Measurements from ENCODE around the gene TFCP2. TPM values are rescaled to one million over a fixed set of nuclear protein-coding genes. Genes with fewer than 3 reads are reported as not detected.

Gene TFCP2
- total and polyA plus RNA-seq, 12 donors = 9.4 to 28.7 (median 17.1) TPM

DNA sequence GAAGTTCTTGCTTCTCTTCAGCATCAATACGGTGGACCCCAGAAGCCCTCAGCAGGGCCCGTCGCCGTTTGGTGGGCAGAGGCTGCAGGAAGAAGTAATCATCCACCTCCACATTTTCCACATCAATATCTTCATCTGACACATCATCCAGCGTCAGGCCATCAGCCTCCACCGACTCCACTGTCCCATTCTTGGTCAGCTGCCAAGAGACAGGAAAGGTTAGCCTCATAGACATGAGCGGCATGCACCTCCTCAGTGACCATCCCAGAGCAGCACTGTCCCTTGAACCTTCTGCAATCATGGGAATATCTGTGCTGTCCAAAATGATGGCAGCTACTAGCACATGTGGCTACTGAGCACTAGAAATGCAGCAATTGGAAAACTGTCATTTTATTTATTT lies 105.2 kb downstream of the TFCP2 start:
- H3K36me3 ChIP-seq (replicated peaks in 1 of 2) = peaks cover 0 to 84% of the 10 kb centered on the region in 2 donors

DNA sequence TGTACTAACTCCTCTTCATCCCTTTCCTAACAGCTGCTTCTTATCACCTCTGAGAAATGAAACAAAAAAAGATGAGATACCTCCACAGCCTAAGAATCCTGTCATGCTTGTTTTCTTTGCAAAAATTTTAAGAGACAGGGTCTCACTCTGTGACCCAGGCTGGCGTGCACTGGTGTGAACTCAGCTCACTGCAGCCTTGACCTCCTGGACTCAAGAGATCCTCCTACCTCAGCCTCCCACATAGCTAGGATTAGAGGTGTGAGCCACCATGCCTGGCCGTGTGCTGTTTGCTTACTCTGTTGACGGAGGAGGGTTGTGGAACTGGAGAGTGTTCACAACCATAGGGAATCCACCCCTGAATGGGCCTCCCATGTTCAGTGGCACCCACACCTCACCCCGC lies 105.7 kb downstream of the TFCP2 start:
- H3K27ac ChIP-seq = no peak overlapping the region
- H3K4me1 ChIP-seq (replicated peaks in 1 of 2) = no peaks in the 10 kb centered on the region
- H3K9me3 ChIP-seq (replicated peaks in 1 of 3) = no peaks in the 10 kb centered on the region
- peaks cover 0 to 86% of the 10 kb centered on the region in 2 donors for H3K36me3 ChIP-seq (replicated peaks in 1 of 2)
- intact Hi-C loops (cut with DNase I) = loop anchor here in 1 of 2 donors (10.0 kb wide), 1 partner anchor 278 kb away; the partner anchor contains the start of gene CELA1
- no peak for DNase-seq
- H3K27me3 ChIP-seq = no peaks in the 10 kb centered on the region
- no peak overlapping the region for H3K4me3 ChIP-seq
- 63 to 95% (median 84%) methylated on average over 2 to 4 of the region's 4 CpGs for WGBS, 4 donors
- TF ChIP-seq, protein P1, sequence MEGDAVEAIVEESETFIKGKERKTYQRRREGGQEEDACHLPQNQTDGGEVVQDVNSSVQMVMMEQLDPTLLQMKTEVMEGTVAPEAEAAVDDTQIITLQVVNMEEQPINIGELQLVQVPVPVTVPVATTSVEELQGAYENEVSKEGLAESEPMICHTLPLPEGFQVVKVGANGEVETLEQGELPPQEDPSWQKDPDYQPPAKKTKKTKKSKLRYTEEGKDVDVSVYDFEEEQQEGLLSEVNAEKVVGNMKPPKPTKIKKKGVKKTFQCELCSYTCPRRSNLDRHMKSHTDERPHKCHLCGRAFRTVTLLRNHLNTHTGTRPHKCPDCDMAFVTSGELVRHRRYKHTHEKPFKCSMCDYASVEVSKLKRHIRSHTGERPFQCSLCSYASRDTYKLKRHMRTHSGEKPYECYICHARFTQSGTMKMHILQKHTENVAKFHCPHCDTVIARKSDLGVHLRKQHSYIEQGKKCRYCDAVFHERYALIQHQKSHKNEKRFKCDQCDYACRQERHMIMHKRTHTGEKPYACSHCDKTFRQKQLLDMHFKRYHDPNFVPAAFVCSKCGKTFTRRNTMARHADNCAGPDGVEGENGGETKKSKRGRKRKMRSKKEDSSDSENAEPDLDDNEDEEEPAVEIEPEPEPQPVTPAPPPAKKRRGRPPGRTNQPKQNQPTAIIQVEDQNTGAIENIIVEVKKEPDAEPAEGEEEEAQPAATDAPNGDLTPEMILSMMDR (IDR thresholded peaks at IDR 0.05) = no peak
- no peak for TF ChIP-seq POLR2A (IDR thresholded peaks at IDR 0.05)

More for the DNA sequence above, 105.2 kb downstream of the TFCP2 start:
- TF ChIP-seq, protein P1 (IDR thresholded peaks at IDR 0.05) = no peak
- TF ChIP-seq POLR2A (IDR thresholded peaks at IDR 0.05) = no peak
- Histone ChIP-seq H3K4me1 (replicated peaks in 1 of 2) (no peaks in the 10 kb centered on the region), H3K27me3 (no peaks in the 10 kb centered on the region), H3K4me3 (no peak overlapping the region), H3K27ac (no peak overlapping the region), H3K9me3 (replicated peaks in 1 of 3) (no peaks in the 10 kb centered on the region)
- no peak for DNase-seq
- WGBS, 4 donors = 56 to 77% (median 68%) methylated on average over 3 to 7 of the region's 7 CpGs
- intact Hi-C loops (cut with DNase I) = loop anchor here in 1 of 2 donors (10.0 kb wide), 1 partner anchor 277 kb away; the partner anchor contains the start of gene CELA1

DNA sequence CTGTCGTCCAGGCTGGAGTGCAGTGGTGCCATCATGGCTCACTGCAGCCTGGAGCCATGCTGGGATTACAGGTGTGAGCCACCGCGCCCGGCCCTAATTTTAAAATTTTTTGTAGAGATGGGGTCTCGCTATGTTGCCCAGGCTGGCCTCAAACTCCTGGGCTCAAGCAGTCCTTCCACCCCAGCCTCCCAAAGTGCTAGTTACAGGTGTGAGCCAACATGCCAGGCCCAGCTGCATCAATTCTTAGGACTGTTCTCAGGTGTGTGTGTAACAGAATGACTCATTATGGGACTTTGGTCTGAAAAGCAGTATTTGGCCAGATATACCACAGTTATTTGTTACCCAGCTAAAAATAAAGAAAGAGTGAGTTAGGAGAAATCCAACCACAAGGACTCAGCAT lies 107.4 kb downstream of the TFCP2 start:
- Histone ChIP-seq H3K4me1 (replicated peaks in 1 of 2) (no peaks in the 10 kb centered on the region), H3K27me3 (no peaks in the 10 kb centered on the region), H3K36me3 (replicated peaks in 1 of 2) (peaks cover 0 to 87% of the 10 kb centered on the region in 2 donors), H3K27ac (no peak overlapping the region), H3K9me3 (replicated peaks in 1 of 3) (no peaks in the 10 kb centered on the region), H3K4me3 (no peak overlapping the region)
- 90 to 94% (median 92%) methylated on average over 5 of the region's 5 CpGs for WGBS, 4 donors
- no peak for DNase-seq
- TF ChIP-seq, protein P1 (IDR thresholded peaks at IDR 0.05) = no peak
- no peak for TF ChIP-seq POLR2A (IDR thresholded peaks at IDR 0.05)
- intact Hi-C loops (cut with DNase I) = loop anchor here in 1 of 2 donors (10.0 kb wide), 1 partner anchor 279 kb away; the partner anchor contains the start of gene CELA1

DNA sequence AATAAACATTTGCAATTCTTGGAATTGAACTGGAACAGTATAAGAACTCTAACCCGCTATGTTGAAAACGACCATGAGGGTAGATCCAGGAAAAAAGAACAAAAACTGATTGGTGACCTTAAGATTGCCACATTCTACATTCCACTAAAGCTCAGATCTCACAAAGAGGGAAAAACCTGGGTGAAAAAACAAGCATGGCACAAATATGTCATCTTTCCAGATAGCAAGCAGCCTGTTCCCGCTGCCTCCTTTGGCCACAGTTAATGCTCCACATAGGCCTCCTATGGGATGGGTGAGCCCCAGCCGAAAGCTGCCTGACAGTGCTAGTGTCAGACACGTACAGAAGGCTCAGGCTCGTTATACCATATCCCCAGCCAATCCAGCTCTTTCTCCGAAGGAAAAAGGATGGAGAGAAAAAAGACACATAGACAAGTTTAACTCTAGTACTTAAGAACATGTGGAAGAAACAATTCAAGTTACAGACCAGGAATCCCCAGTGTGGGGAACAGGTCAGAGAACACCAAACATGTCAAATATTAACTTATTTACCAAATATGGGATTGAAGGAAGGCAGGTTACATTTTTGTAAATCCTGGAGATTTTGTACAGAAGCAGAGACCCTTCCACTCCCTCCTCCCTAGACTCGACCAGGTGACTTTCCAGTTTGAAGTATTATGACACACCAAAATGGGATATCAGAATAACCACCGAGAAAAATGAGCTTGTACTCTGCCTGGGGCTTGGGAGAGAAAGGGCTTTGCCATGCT lies 110.1 kb downstream of the TFCP2 start:
- intact Hi-C loops (cut with DNase I) = loop anchor here in 1 of 2 donors (10.0 kb wide), 1 partner anchor 282 kb away; the partner anchor contains the start of gene CELA1
- 76 to 85% (median 83%) methylated on average over 9 of the region's 9 CpGs for WGBS, 4 donors

More for the DNA sequence above, 110.1 kb downstream of the TFCP2 start:
- no peak for TF ChIP-seq POLR2A (IDR thresholded peaks at IDR 0.05)
- TF ChIP-seq, protein P1 (IDR thresholded peaks at IDR 0.05) = no peak
- Histone ChIP-seq H3K27me3 (no peaks in the 10 kb centered on the region), H3K9me3 (replicated peaks in 1 of 3) (no peaks in the 10 kb centered on the region), H3K27ac (peak overlapping the region in 1 of 5 donors; percentile 11), H3K4me1 (replicated peaks in 1 of 2) (no peaks in the 10 kb centered on the region), H3K4me3 (no peak overlapping the region), H3K36me3 (replicated peaks in 1 of 2) (peaks cover 0 to 99% of the 10 kb centered on the region in 2 donors)
- no peak for DNase-seq
